HUES48 (cell line): Measurements from ENCODE around the gene EIF4E3.

ENCODE experiments used
- H3K27ac ChIP-seq: one replicate; pipeline ENCODE4 v1.7.0; 2013; ENCODE audit warnings: low read depth, low read length, inconsistent platforms
- H3K27me3 ChIP-seq: 2 replicates; pipeline ENCODE4 v1.6.1; 2013; ENCODE audit warnings: mild to moderate bottlenecking, low read length; ENCODE audit not compliant: control insufficient read depth, insufficient read depth
- H3K36me3 ChIP-seq: 2 replicates; pipeline ENCODE4 v1.6.1; 2013; ENCODE audit warnings: low read length; ENCODE audit not compliant: control insufficient read depth, insufficient read depth
- H3K4me1 ChIP-seq: 2 replicates; pipeline ENCODE4 v1.6.1; 2013; ENCODE audit warnings: mild to moderate bottlenecking, low read length; ENCODE audit not compliant: control insufficient read depth, insufficient read depth
- H3K4me3 ChIP-seq: 2 replicates; pipeline ENCODE4 v1.5.1; 2013; ENCODE audit warnings: mild to moderate bottlenecking, low read depth, low read length
- H3K9ac ChIP-seq: 2 replicates; pipeline ENCODE4 v1.6.1; 2013; ENCODE audit warnings: mild to moderate bottlenecking, low read depth, low read length, moderate library complexity
- H3K9me3 ChIP-seq: 2 replicates; pipeline ENCODE4 v1.6.1; 2013; ENCODE audit warnings: low read length; ENCODE audit not compliant: control insufficient read depth, insufficient read depth

Gene EIF4E3

DNA sequence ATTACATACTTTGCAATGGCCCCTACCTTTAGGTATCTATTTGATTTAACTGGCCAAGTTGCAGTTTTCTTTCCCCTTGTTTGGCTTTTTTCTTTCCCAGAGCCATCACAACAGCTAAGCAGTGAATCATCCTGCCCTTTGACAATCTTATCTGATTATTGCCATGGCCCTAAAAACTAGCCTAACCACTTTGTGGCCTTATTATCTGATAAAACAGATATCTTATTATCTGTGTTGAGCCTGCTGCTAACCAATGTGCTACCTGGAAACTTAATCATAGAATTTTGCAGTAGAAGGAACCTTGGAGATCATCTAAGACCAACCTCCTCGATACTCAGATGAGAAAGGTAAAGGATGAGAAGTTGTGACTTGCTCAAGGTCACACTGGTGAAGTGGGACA, 37.1 kb downstream of the EIF4E3 start:
- Histone ChIP-seq H3K27me3 (no peaks in the 10 kb centered on the region), H3K4me1 (peaks cover 54% of the 10 kb centered on the region), H3K9me3 (no peaks in the 10 kb centered on the region), H3K27ac (peak overlapping the region; percentile 44), H3K36me3 (no peaks in the 10 kb centered on the region), H3K9ac (no peak overlapping the region), H3K4me3 (no peak overlapping the region)

DNA sequence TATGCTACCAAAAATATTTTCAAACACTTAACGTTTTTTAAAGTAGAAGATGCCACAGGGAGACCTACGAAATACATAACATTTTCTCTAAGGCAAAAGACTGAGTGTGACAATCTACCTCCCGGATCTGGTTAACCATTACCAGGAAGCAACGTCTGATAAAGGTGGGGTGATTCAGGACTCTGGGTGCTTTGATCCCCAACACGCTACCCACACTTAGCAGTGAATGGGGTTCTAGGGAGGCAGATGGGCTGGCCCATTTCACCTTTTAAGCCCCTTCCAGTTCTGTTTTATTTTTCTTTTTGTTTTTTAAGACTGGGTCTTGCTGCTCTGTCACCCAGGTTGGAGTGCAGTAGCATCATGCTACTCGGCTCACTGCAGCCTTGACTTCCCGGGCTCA, 39.5 kb downstream of the EIF4E3 start:
- H3K27ac ChIP-seq: no peak overlapping the region
- no peaks in the 10 kb centered on the region for H3K9me3 ChIP-seq
- H3K9ac ChIP-seq: no peak overlapping the region
- H3K4me1 ChIP-seq: peaks cover 49% of the 10 kb centered on the region
- no peaks in the 10 kb centered on the region for H3K36me3 ChIP-seq
- H3K27me3 ChIP-seq: no peaks in the 10 kb centered on the region
- H3K4me3 ChIP-seq: no peak overlapping the region

GRCh38 chr3:71684757-71685386, 40.3 kb downstream of the EIF4E3 start:
- Histone ChIP-seq H3K4me3 (no peak overlapping the region), H3K9ac (no peak overlapping the region), H3K36me3 (no peaks in the 10 kb centered on the region), H3K9me3 (no peaks in the 10 kb centered on the region), H3K27me3 (no peaks in the 10 kb centered on the region), H3K4me1 (peaks cover 44% of the 10 kb centered on the region), H3K27ac (peak overlapping the region; percentile 37)

DNA sequence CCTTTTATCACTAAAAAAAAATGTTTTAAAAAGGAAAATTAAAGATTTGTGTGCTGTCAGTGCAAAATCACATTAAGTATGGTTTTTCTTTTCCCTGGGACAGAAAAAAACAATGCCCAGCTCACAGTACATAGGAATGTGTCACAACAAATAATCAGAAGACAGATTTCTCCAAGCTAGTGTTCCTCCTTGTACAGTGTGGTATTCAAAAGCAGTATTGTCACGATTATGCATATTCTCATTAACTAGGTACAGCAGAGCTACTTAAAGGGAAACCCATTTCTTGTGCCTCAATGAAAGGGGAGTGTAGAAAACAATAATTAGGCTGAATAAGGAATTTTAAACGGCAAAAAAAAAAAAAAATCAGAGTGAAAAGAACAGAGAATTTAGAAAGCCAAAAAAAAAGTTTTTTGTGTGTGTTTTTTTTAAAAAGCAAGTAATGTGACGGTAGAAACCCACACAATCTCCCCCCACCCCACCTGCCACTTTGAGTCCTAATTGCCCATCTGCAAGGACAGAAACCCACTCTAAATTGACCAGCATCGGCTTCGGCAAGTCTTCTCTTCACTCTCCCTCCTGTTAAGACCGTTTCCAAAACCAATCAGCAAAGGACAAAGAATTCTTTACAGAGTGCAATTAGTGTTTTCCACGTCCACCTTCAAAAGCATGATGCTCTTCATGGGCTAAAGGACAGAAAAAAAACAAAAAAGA, 41.0 kb downstream of the EIF4E3 start:
- no peaks in the 10 kb centered on the region for H3K36me3 ChIP-seq
- no peaks in the 10 kb centered on the region for H3K27me3 ChIP-seq
- H3K9ac ChIP-seq: no peak overlapping the region
- no peak overlapping the region for H3K4me3 ChIP-seq
- H3K4me1 ChIP-seq: peaks cover 37% of the 10 kb centered on the region
- peak overlapping the region; percentile 37 for H3K27ac ChIP-seq
- no peaks in the 10 kb centered on the region for H3K9me3 ChIP-seq

DNA sequence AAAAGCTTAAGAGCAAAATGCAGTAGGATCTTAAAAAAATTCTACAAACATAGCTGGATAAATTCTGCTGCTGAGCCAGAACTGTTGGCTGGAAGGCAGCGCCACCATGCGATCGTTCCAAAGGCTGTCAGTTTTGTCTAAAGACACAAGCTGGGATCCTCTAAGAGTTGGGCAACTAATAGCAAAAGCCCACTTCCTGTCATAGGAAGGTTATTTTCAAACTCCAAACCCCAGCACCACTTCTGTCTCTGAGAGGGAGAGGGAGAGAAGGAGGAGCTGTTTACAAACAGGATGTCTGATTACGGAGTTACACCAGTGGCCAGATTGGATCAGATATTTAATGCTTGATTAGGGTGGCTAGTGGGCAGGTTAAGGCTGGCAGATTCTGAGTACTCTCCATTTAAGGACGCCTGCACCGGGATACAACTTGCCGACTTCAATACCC, 44.0 kb downstream of the EIF4E3 start:
- Histone ChIP-seq H3K27me3 (no peaks in the 10 kb centered on the region), H3K36me3 (no peaks in the 10 kb centered on the region), H3K9ac (no peak overlapping the region), H3K27ac (no peak overlapping the region), H3K9me3 (no peaks in the 10 kb centered on the region), H3K4me1 (peaks cover 39% of the 10 kb centered on the region), H3K4me3 (no peak overlapping the region)

- Histone ChIP-seq H3K9me3 (no peaks in the 10 kb centered on the region), H3K4me3 (no peak overlapping the region), H3K36me3 (no peaks in the 10 kb centered on the region), H3K27me3 (no peaks in the 10 kb centered on the region), H3K27ac (no peak overlapping the region), H3K4me1 (peaks cover 39% of the 10 kb centered on the region), H3K9ac (no peak overlapping the region)
Observed at GRCh38 chr3:71680603-71681002, 44.6 kb downstream of the EIF4E3 start.

- Histone ChIP-seq H3K9ac (no peak overlapping the region), H3K27me3 (no peaks in the 10 kb centered on the region), H3K36me3 (no peaks in the 10 kb centered on the region), H3K27ac (no peak overlapping the region), H3K4me3 (no peak overlapping the region), H3K4me1 (peaks cover 33% of the 10 kb centered on the region), H3K9me3 (no peaks in the 10 kb centered on the region)
Observed at GRCh38 chr3:71676931-71677330, 48.3 kb downstream of the EIF4E3 start.

- H3K27me3 ChIP-seq: no peaks in the 10 kb centered on the region
- no peaks in the 10 kb centered on the region for H3K36me3 ChIP-seq
- no peak overlapping the region for H3K27ac ChIP-seq
- H3K4me3 ChIP-seq: no peak overlapping the region
- no peaks in the 10 kb centered on the region for H3K9me3 ChIP-seq
- H3K9ac ChIP-seq: no peak overlapping the region
- H3K4me1 ChIP-seq: peaks cover 29% of the 10 kb centered on the region
Observed at GRCh38 chr3:71673486-71673885, 51.7 kb downstream of the EIF4E3 start.

DNA sequence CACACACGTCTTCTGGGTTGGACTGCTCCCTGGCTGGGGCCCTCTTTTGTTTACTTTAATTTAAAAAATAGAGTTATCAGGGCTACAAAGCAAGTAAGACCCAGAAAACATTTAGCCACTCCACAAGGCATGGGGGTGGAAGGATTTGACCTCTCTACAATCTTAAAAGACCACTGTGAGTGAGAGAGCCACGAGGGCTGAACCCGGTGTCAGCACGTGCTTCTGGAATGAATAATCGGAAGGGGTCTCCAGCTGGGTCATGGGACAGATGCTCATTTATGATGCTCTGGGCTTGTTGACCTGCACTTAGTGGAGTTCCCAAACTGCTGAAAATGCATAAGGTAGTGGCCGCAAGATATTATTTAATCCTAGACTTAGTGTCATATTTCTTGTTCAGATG, 52.4 kb downstream of the EIF4E3 start:
- peaks cover 29% of the 10 kb centered on the region for H3K4me1 ChIP-seq
- no peaks in the 10 kb centered on the region for H3K9me3 ChIP-seq
- H3K9ac ChIP-seq: no peak overlapping the region
- H3K27me3 ChIP-seq: no peaks in the 10 kb centered on the region
- H3K4me3 ChIP-seq: no peak overlapping the region
- no peak overlapping the region for H3K27ac ChIP-seq
- no peaks in the 10 kb centered on the region for H3K36me3 ChIP-seq

GRCh38 chr3:71672340-71672739, 52.9 kb downstream of the EIF4E3 start:
- H3K4me3 ChIP-seq: no peak overlapping the region
- no peak overlapping the region for H3K9ac ChIP-seq
- H3K27me3 ChIP-seq: no peaks in the 10 kb centered on the region
- no peaks in the 10 kb centered on the region for H3K9me3 ChIP-seq
- peaks cover 24% of the 10 kb centered on the region for H3K4me1 ChIP-seq
- no peaks in the 10 kb centered on the region for H3K36me3 ChIP-seq
- peak overlapping the region; percentile 17 for H3K27ac ChIP-seq

GRCh38 chr3:71671216-71671845, 53.9 kb downstream of the EIF4E3 start:
- H3K9me3 ChIP-seq: no peaks in the 10 kb centered on the region
- peaks cover 15% of the 10 kb centered on the region for H3K4me1 ChIP-seq
- no peak overlapping the region for H3K27ac ChIP-seq
- H3K27me3 ChIP-seq: no peaks in the 10 kb centered on the region
- H3K36me3 ChIP-seq: no peaks in the 10 kb centered on the region
- H3K4me3 ChIP-seq: no peak overlapping the region
- no peak overlapping the region for H3K9ac ChIP-seq
